Measurements from ENCODE around the gene AIG1.
"Not testable (repeated sequence)": the region's sequence is repeated elsewhere in the genome, so short reads cannot be mapped to it uniquely, and the experiment has no call there.

The AIG1 gene

DNA sequence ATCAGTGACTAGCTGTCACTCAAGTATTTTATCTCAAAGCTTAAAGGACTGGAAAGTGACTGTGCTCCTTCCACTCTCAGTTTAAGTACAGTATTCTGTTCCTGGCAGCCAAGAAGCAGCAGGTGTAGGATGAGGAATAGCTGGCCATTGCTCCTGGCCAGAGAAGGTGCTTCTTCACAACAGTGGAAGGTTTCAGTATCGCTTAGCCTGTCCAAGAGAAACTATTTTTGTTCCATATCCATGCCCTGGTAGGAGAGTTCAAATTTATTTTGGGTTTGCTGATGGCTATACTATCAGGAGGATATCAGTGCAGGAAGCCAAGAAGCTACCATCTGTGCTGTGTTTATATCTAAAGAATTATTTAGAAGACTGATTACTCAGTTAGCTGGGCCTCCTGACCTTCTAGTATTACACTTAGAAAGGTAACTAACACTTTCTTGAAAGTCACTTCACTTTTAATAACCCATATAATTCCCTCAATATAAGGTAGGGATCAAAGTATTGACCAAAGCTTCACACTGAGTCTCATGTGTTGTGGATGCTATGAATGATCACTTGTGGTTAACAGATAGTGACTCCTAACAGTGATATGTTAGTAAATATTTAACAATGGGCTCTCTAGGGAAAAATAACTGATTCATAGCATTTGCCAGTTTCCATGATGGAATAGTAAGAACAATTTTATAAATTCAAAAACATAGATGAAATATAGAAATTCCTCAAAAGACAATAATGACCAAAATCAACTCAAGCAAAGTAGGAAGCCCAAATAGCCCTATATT is 99.9 kb downstream of the AIG1 start:
- DNase-seq (ENCODE audit: low read depth in 2 of 3, low spot score in 1 of 3) = no peak

DNA sequence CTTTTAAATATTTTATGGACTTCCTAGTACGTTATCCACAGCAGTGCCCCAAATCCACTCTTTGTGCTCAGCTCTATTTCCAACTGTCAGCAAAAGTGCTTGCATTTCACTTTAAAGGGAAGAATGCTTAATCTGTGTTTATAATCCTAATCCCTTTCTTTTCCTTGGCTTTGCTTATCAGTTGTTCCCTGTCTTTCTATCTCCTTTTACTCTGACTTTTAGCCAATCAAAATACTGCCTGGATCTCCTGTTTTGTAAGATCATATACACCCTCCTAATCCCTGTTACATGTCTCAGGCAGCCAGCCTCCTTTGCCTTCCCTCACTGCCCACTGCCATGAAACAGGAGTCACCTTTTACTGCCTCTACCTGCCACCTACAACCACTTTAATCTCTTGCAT is 102.9 kb downstream of the AIG1 start:
- no peak for DNase-seq (ENCODE audit: low read depth in 2 of 3, low spot score in 1 of 3)

DNA sequence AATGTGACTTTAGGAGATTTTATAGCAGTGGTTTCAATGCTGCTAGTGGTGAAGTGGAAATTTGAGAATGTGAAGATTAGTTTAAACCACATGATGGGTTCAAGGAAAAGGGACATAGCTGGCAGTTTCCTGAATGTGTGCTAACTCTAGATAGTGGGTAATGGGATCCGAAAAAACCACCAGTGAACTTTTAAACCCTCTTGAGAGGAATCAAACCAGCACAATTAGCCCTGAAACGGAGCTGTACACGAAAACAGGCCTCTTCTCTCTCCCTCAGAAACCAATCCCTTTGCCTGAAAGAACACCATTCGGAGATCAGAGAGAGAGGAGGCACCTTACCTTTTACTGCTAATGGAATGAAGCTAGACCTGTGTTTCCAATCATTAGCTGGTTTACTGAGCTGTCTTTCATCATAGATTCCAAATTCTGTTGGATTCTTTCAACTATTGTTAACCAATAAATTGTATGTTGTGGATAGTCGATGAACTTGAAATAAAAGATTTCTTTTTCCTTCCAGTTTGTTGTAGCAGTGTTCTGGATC is 103.9 kb downstream of the AIG1 start:
- no peak for DNase-seq (ENCODE audit: low read depth in 2 of 3, low spot score in 1 of 3)

DNA sequence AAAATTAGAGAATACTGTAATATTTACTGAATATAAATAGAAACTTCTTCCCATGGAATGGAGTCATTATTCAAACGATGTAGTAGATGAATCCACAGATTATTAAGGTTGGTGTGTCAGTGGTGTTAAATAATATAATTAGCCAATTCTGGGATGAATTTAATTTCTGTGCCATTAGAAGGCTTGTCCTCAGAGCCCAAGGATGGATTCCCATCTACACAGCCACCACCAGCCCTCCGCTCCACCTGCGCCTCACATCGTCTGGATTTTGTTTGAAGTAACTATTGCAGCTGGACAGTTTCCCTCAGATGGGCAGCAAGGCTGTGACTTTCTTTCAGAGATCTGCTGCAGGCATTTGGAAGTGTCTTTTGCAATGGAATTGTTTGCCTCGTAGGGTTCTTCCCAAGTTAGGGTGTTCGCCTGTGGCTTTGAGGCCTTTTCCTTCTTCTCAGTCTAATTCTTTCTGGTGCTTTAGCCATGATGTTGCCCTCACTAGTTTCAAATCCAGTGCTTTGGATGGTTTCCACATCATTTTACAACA is 104.7 kb downstream of the AIG1 start:
- DNase-seq (ENCODE audit: low read depth in 2 of 3, low spot score in 1 of 3) = no peak

DNA sequence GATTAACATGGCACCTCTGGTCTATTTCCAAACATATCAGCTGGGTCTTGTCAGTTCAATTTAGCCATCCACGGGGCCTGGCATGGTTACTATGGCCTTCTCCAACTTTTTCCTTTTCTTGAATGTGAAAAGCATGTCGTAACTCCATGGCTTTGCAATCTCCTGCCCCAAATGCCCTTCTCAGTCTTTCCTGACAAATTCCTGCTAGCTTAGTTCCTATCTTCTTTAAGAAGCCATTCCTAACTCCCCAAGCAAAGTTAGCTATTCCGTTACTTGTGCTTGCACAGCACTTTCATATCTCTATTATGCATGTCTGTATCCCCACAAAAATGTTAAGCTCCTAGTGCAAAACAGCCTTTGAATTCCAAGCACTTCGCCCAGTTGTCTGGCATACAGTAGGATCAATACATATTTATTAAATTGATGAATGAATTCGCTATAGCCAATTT is 105.6 kb downstream of the AIG1 start:
- no peak for DNase-seq (ENCODE audit: low read depth in 2 of 3, low spot score in 1 of 3)

DNA sequence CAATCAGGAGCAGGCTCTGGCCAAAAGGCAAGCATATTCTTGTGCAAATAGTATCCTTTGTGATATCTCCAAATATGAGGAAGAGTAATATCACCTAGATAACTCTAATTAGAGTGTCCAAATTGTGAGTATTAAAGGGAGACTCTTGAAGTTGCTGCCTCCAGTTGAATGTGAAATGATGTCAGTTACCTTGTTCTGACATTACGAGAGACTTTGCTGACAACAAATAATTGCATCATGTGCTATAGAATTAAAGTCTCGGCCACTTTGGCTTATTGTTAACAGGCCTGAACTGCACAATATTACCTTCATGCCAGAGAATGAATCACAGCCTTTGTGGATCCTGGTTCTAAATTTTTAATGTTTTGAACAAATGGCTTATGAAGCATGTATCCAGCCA is 106.5 kb downstream of the AIG1 start:
- no peak for DNase-seq (ENCODE audit: low read depth in 2 of 3, low spot score in 1 of 3)

DNA sequence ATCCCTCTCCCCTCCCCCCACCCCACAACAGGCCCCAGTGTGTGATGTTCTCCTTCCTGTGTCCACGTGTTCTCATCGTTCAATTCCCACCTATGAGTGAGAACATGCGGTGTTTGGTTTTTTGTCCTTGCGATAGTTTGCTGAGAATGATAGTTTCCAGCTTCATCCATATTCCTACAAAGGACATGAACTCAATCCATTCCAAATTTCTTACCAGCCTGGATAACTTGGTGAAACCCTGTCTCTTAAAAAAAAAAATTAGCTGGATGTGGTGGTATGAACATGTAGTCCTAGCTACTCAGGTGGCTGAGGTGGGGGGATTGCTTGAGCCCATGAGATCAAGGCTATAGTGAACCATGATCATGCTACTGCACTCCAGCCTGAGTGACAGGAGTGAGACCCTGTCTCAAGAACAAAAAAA is 107.7 kb downstream of the AIG1 start:
- DNase-seq (ENCODE audit: low read depth in 2 of 3, low spot score in 1 of 3) = not testable (repeated sequence)

DNA sequence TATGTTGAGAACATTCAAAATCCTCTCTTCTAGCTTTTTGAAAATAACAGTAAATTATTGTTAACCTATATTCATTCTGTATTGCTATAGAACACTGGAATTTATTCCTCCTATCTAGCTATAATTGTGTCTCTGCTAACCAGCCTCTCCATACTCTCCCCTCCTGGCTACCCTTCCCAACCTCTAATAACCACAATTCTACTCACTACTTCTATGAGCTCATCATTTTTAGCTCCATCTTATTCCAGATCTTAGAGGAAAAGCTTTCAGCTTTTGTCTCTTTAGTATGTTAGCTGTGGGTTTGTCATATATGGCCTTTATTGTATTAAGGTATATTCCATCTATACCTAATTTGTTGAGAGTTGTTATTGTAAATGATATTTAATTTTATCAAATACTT is 108.8 kb downstream of the AIG1 start:
- no peak for DNase-seq (ENCODE audit: low read depth in 2 of 3, low spot score in 1 of 3)

DNA sequence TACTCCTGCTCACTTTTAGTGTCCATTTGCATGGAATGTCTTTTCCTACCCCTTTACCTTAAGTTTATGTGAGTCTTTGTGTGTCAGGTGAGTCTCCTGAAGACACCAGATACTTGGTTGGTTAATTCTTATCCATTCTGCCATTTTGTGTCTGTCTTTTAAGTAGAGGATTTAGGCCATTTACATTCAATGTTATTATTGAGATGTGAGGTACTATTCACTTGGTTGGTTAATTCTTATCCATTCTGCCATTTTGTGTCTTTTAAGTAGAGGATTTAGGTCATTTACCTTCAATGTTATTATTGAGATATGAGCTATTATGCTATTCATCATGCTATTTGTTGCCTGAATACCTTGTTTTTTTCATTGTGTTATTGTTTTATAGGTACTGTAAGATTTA is 113.8 kb downstream of the AIG1 start:
- DNase-seq (ENCODE audit: low read depth in 2 of 3, low spot score in 1 of 3) = no peak

DNA sequence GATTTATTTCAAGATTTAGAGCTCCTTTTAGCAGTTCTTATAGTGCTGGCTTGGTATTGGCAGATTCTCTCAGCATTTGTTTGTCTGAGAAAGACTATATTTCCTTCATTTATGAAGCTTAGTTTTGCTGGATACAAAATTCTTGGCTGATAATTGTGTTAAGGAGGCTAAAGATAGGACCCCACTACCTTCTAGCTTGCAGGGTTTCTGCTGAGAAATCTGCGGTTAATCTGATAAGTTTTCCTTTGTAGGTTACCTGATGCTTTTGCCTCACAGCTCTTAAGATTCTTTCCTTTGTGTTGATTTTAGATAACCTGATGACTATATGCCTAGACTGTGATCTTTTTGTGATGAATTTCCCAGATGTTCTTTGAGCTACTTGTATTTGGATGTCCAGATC is 114.3 kb downstream of the AIG1 start:
- no peak for DNase-seq (ENCODE audit: low read depth in 2 of 3, low spot score in 1 of 3)

DNA sequence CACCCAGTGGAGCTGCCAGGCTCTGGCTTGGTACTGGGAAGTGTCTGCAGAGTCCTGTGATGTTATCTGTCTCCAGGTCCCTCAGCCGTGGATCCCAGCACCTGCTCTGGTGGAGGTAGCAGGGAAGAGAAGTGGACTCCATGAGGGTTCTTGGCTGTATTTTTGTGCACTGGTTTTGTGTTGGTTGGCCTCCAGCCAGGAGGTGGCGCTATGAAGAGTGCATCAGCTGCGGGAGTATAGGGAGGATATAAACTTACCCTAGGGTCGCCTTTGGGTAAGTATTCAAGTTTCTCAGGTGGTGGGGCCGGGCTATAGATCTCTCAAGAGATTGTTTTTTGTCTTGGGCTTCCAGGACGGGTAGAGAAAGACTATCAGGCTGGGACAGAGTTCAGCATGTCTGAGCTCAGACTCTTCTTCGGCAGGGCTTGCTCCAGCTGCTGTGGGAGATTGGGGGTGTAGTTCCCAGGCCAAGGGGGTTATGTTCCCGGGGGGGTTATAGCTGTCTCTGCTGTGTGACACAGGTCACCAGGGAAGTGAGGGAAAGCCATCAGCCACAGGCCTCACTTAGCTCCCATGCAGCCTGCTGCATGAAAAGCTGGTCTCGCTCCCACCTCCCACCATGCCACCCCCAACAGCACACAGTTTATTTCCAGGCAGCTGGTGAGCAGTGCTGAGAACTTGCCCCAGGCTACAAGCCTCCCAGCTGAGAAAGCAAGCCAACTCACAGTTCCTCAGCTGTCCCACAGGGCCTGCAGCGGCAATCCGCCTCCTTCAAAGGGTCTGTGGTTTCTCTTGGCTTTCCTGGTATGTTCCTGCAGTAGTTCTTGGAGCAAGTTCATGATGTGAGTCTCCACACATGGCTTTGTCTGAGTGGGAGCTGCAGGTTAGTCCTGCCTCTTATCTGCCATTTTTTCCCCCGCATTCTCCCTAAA is 115.7 kb downstream of the AIG1 start:
- no peak for DNase-seq (ENCODE audit: low read depth in 2 of 3, low spot score in 1 of 3)

DNA sequence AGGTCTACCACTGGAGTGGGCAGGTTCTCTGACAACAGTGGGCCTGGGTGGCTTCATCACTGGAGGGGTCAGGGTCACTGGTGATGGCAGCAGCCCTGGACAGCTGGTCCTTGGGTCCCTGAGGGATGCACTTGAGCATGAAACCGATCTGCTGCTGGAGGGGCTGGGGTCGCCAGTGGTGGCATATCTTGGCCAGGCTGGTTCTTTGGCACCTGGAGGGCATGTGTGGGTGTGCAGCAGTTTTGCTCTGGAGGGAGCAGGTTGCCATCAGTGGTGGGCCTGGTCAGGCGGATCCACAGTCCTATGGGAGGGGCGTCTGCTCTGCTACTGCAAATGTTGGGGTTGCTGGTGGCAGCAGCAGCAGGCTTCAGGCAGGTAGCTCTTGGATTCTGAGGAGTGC is 117.0 kb downstream of the AIG1 start:
- DNase-seq (ENCODE audit: low read depth in 2 of 3, low spot score in 1 of 3) = no peak

DNA sequence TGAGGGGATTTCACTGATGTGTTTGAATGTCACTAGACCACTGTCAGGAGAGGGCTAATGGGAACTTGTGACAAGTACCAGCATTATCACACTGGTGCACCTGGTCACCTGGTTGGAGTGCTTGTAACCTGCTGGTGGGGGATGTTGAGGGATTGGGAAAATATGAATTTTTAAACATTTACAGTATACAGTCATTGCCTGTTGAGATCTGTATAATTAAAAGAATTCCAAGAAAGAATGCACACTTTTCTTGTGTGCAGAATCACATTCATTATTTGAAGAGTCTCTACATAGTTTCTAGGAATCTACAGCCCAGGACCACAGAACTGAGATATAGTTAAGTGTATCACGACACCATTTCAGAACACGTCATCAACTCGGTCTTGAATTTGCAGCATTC is 118.4 kb downstream of the AIG1 start:
- DNase-seq (ENCODE audit: low read depth in 2 of 3, low spot score in 1 of 3) = no peak

DNA sequence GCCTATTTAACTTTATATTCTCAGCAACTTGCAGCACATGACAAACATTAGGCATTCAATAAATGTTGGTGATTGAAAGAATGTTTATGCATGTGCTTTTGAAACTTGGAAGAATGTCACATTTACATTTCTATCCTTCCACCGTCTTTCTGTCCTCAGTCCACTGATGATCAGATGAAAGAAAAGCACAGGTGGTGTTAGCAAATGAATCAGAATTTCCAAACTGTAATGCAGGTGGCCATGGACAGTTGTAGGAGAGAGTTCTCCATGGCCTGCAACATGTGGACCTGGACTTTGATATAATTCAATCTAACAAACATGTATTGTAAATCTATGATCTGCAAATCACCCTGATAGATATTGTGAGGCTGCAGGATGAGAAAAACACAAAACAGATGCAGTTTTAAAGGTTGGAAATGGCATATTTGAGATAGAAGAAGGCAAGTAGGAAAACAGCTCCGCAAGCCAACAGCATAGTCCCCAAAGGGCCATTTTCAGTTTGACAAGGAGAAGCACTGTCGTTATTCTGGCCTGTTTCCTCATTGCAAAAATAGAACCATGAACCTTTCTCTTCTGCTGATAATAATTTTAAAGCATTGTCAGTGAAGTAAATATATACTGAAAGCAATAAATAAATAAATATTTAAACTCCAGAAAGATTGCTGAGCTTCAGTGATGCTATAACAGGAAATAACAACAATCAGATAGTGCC is 119.4 kb downstream of the AIG1 start:
- DNase-seq (ENCODE audit: low read depth in 2 of 3, low spot score in 1 of 3) = no peak

DNA sequence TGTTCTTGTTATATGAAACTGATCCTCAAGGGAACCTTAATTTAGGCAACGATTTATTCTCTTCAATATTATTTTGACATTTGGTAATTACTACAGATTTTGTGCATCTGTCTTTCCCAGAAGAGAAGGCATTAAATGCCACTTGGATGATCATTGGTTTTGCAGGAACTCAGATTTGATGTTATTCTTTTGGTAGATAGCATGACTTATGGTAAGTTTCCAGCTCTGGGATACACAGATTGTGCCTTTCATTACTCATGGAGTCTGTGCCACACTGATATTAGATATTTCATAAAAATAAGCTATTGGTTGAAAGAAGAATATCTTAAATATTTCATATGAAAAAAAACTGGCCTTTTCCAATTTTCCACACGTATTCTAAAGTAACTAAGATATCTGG is 120.1 kb downstream of the AIG1 start:
- DNase-seq (ENCODE audit: low read depth in 2 of 3, low spot score in 1 of 3) = no peak

DNA sequence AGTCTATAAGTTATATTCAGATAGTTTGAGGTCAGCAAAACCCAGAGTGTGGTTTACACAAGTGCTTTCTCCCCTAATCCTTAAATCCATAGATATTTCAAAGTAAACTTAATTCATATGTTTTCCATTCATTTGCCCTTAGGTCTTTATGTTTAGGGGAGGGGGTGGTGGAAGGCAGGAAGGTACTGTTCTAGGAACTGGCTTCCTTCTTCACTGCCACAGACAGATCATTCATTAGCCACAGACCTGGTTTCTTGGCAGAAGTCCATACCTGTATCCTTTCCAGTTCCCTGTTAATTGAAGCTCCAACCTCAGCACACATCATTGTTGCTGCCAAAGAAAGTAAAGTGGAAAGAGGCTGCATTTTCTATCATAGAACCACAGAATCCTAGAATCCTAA is 123.0 kb downstream of the AIG1 start:
- DNase-seq (ENCODE audit: low read depth in 2 of 3, low spot score in 1 of 3) = no peak

DNA sequence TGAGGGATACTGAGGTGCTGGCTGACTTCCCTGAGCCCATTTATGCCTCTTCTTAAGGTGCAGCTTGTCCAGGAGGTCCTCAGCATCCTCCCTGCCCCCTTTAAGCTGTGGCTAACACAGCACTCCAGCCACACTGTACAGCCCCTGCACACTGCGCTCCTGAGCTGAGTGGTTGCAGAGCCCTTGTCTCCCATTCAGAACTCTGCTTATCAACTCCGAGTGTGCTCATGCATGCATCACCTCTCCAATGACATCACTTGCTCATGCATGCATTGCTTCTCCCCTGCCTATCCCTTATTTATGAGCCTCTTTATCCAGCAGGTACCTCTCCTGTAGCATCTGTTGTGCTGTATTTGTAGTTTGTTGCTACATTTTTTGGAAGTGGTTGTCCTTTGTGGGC is 124.6 kb downstream of the AIG1 start:
- no peak for DNase-seq (ENCODE audit: low read depth in 2 of 3, low spot score in 1 of 3)

DNA sequence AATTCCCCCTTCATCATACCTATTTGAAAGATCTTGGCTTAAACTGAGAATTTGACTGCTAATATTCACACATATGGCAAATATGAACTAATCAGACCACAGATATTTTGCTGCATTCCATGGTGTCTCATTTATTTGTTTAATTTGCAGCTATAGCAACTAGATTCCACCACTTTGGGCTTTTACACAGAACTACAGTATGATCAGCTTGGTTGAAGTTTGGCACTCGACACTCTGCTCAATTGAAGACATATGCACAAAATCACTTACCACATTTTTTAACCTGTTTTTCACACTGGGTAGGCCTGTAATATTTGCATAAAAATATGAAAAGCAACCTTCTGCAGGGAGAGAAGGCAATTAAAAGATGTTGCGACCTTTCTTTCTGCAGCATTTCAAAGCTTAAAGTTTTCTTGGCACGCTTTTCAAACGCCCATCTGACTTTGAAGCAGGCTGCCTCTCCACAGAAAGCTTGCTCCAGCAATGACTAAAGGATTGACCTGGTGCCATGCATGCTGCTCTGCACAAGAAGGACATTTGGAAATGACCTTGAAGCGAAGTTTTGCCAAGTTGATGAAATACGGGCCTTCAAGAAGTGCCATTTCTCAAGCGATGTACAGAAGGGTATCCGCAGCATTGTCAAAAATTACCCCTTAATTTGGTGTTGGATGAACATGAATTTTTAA is 126.7 kb downstream of the AIG1 start:
- no peak for DNase-seq (ENCODE audit: low read depth in 2 of 3, low spot score in 1 of 3)

DNA sequence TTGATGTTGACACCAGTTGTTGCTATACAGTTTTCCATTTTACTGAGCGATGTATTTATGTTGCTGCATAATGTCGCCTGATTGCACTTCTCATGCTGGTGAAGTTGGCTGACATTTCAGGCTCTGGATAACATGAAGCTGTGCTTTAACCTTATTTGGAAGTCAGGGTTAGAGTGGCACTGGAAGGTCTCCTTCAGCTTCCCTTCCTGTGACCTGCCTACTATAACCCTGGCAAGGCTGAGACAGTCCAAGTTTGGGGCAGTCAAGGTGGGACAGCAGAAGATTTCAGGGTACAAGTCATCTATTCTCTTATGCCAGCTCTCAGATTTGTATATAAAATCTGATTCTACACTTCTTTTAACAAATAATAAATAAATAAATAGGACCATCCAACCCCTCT is 127.6 kb downstream of the AIG1 start:
- no peak for DNase-seq (ENCODE audit: low read depth in 2 of 3, low spot score in 1 of 3)

DNA sequence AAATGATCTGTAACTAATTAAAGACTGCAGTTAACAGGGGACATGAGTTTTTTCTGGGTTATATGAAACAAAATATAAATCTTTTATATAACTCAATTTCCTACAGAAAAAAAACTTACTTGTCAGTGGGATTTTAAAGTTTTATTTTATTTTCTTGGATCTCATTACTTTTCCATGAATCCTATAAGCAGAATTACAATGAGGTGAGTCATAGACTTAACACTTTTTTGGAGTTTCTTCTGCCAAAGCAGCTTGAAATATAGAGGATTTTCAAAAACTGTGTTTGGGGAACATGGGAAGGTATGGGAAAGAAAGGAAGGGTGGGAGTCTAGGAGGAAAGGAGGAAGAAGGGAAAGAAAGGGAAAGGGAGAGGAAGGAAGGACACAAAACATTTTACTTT is 130.7 kb downstream of the AIG1 start:
- DNase-seq (ENCODE audit: low read depth in 2 of 3, low spot score in 1 of 3) = no peak

DNA sequence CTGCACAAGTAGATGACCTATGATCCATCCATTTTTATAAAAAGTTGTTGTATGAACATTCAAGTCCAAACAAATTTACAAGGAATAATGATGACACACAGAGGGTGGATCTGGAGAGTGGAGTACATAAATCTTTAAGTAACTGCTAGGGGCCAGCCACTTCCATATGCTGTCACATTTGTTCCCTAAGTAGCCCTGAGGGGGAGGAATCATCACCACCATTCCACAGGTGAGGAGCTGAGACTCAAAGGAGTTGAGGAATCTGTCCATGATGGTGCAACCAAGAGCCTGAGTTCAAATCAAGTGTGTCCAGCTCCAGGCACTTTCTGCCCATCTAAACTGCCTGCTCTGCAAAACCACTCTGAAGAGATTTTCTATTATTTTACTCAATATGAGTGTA is 132.1 kb downstream of the AIG1 start:
- DNase-seq (ENCODE audit: low read depth in 2 of 3, low spot score in 1 of 3) = no peak
